Measurements from ENCODE around the gene PRICKLE3. TPM values are rescaled to one million over a fixed set of nuclear protein-coding genes. Genes with fewer than 3 reads are reported as not detected.
"Not testable (repeated sequence)": the region's sequence is repeated elsewhere in the genome, so short reads cannot be mapped to it uniquely, and the experiment has no call there.

Gene PRICKLE3
- polyA plus RNA-seq, 3 donors = 4.4 to 22.3 (median 5.4) TPM

GRCh38 chrX:49175435-49176274 lies 10.5 kb downstream of the PRICKLE3 start:
- Mint-ChIP-seq H3K4me3 (no peak overlapping the region), H3K4me1 (peaks cover 48% of the 10 kb centered on the region), H3K9me3 (peaks cover 0 to 30% (median 15%) of the 10 kb centered on the region in 7 donors), H3K27me3 (ENCODE audit: low read depth in 3 of 3) (peaks cover 0 to 10% (median 0%) of the 10 kb centered on the region in 3 donors), H3K36me3 (peaks cover 42 to 55% of the 10 kb centered on the region in 2 donors), H3K27ac (peak overlapping the region; percentile 43 to 97 (median 92))
- H3K4me3 ChIP-seq (replicated peaks in 1 of 3; ENCODE audit: low read depth in 2 of 3, low read length in 3 of 3) = peak overlapping the region in 1 of 3 experiments; percentile 49
- H3K79me2 ChIP-seq (ENCODE audit: insufficient read depth, low read length) = peaks cover 46% of the 10 kb centered on the region
- H3K4me2 ChIP-seq (replicated peaks; ENCODE audit: extremely low read depth, low read length, poor library complexity, severe bottlenecking) = peak overlapping the region; percentile 45
- 76% methylated on average over 9 of the region's 43 CpGs for WGBS (ENCODE audit: insufficient coverage)
- TF ChIP-seq CTCF (IDR thresholded peaks at IDR 0.05) = no peak
- H3K9ac ChIP-seq (ENCODE audit: insufficient read depth, low read length, poor library complexity, severe bottlenecking) = no peak overlapping the region
- peaks cover 41 to 58% of the 10 kb centered on the region in 2 donors for H3K36me3 ChIP-seq (replicated peaks in 1 of 2; ENCODE audit: control insufficient read depth in 1 of 2, insufficient read depth in 2 of 2, low read length in 2 of 2)
- no peak for DNase-seq
- intact Hi-C loops (cut with micrococcal nuclease) = no loop called here
- H3K4me1 ChIP-seq (ENCODE audit: control insufficient read depth in 1 of 2, insufficient read depth in 2 of 2, low read length in 2 of 2) = peaks cover 51 to 66% of the 10 kb centered on the region in 2 donors
- H3K27ac ChIP-seq (ENCODE audit: low read depth in 1 of 2, low read length in 2 of 2) = peak overlapping the region; percentile 2 to 42
- no peaks in the 10 kb centered on the region for H3K27me3 ChIP-seq (ENCODE audit: control insufficient read depth in 2 of 2, insufficient read depth in 2 of 2, low read length in 2 of 2)
- peaks cover 11% of the 10 kb centered on the region for H4K20me1 ChIP-seq (ENCODE audit: insufficient read depth, low read length)
- no peak overlapping the region for H2AFZ ChIP-seq (ENCODE audit: insufficient read depth, low read depth, low read length, poor library complexity, severe bottlenecking)
- no peaks in the 10 kb centered on the region for H3K9me3 ChIP-seq (replicated peaks in 1 of 2; ENCODE audit: control insufficient read depth in 1 of 2, insufficient read depth in 1 of 2, low read length in 2 of 2)

GRCh38 chrX:49174723-49175122 lies 11.4 kb downstream of the PRICKLE3 start:
- intact Hi-C loops (cut with micrococcal nuclease) = no loop called here
- no peak overlapping the region for H3K27ac ChIP-seq (ENCODE audit: low read depth in 1 of 2, low read length in 2 of 2)
- H4K20me1 ChIP-seq (ENCODE audit: insufficient read depth, low read length) = peaks cover 11% of the 10 kb centered on the region
- DNase-seq = no peak
- Mint-ChIP-seq H3K36me3 (peaks cover 34 to 49% of the 10 kb centered on the region in 2 donors), H3K27me3 (ENCODE audit: low read depth in 3 of 3) (peaks cover 0 to 5% (median 0%) of the 10 kb centered on the region in 3 donors), H3K4me3 (no peak overlapping the region), H3K4me1 (peaks cover 54% of the 10 kb centered on the region), H3K9me3 (peaks cover 0 to 30% (median 17%) of the 10 kb centered on the region in 7 donors), H3K27ac (peak overlapping the region in 5 of 7 donors; percentile 3 to 74 (median 55))
- H3K4me2 ChIP-seq (replicated peaks; ENCODE audit: extremely low read depth, low read length, poor library complexity, severe bottlenecking) = no peak overlapping the region
- H3K27me3 ChIP-seq (ENCODE audit: control insufficient read depth in 2 of 2, insufficient read depth in 2 of 2, low read length in 2 of 2) = no peaks in the 10 kb centered on the region
- no peaks in the 10 kb centered on the region for H3K9me3 ChIP-seq (replicated peaks in 1 of 2; ENCODE audit: control insufficient read depth in 1 of 2, insufficient read depth in 1 of 2, low read length in 2 of 2)
- H3K79me2 ChIP-seq (ENCODE audit: insufficient read depth, low read length) = peaks cover 46% of the 10 kb centered on the region
- no peak overlapping the region for H3K9ac ChIP-seq (ENCODE audit: insufficient read depth, low read length, poor library complexity, severe bottlenecking)
- H3K4me3 ChIP-seq (replicated peaks in 1 of 3; ENCODE audit: low read depth in 2 of 3, low read length in 3 of 3) = no peak overlapping the region
- no peak overlapping the region for H2AFZ ChIP-seq (ENCODE audit: insufficient read depth, low read depth, low read length, poor library complexity, severe bottlenecking)
- H3K4me1 ChIP-seq (ENCODE audit: control insufficient read depth in 1 of 2, insufficient read depth in 2 of 2, low read length in 2 of 2) = peaks cover 58 to 71% of the 10 kb centered on the region in 2 donors
- WGBS (ENCODE audit: insufficient coverage) = no CpG with 5 or more reads among the region's 3 CpGs
- H3K36me3 ChIP-seq (replicated peaks in 1 of 2; ENCODE audit: control insufficient read depth in 1 of 2, insufficient read depth in 2 of 2, low read length in 2 of 2) = peaks cover 35 to 50% of the 10 kb centered on the region in 2 donors
- no peak for TF ChIP-seq CTCF (IDR thresholded peaks at IDR 0.05)

DNA sequence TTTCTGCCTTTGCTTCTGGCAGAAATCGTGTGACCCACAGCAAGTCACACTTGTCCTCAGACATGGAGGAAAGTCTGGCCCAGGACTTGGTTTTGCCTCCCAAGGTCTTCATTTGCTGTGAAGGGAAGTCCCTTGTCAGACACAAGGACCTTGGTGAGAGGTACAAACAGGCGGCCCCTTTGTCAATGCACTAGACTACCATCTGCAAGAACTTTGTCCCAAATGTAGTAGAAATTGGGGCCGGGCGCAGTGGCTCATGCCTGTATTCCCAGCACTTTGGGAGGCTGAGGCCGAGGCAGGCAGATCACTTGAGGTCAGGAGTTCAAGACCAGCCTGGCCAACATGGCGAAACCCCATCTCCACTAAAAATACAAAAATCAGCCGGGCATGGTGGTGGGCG lies 12.6 kb downstream of the PRICKLE3 start:
- peaks cover 11% of the 10 kb centered on the region for H4K20me1 ChIP-seq (ENCODE audit: insufficient read depth, low read length)
- H3K9me3 ChIP-seq (replicated peaks in 1 of 2; ENCODE audit: control insufficient read depth in 1 of 2, insufficient read depth in 1 of 2, low read length in 2 of 2); H2AFZ ChIP-seq (ENCODE audit: insufficient read depth, low read depth, low read length, poor library complexity, severe bottlenecking); intact Hi-C loops (cut with micrococcal nuclease); H3K27me3 Mint-ChIP-seq (ENCODE audit: low read depth in 3 of 3); DNase-seq; H3K27me3 ChIP-seq (ENCODE audit: control insufficient read depth in 2 of 2, insufficient read depth in 2 of 2, low read length in 2 of 2): not testable (repeated sequence)
- peak overlapping the region; percentile 93 for H3K9ac ChIP-seq (ENCODE audit: insufficient read depth, low read length, poor library complexity, severe bottlenecking)
- peaks cover 69 to 82% of the 10 kb centered on the region in 2 donors for H3K4me1 ChIP-seq (ENCODE audit: control insufficient read depth in 1 of 2, insufficient read depth in 2 of 2, low read length in 2 of 2)
- peaks cover 25 to 39% of the 10 kb centered on the region in 2 donors for H3K36me3 Mint-ChIP-seq
- H3K36me3 ChIP-seq (replicated peaks in 1 of 2; ENCODE audit: control insufficient read depth in 1 of 2, insufficient read depth in 2 of 2, low read length in 2 of 2) = peaks cover 24 to 38% of the 10 kb centered on the region in 2 donors
- no CpG with 5 or more reads among the region's 8 CpGs for WGBS (ENCODE audit: insufficient coverage)
- peak overlapping the region; percentile 89 to 98 (median 92) for H3K27ac Mint-ChIP-seq
- H3K4me3 ChIP-seq (replicated peaks in 1 of 3; ENCODE audit: low read depth in 2 of 3, low read length in 3 of 3) = peak overlapping the region in 1 of 3 experiments; percentile 85
- peaks cover 0 to 30% (median 17%) of the 10 kb centered on the region in 7 donors for H3K9me3 Mint-ChIP-seq
- peaks cover 46% of the 10 kb centered on the region for H3K79me2 ChIP-seq (ENCODE audit: insufficient read depth, low read length)
- H3K4me1 Mint-ChIP-seq = peaks cover 64% of the 10 kb centered on the region
- H3K4me2 ChIP-seq (replicated peaks; ENCODE audit: extremely low read depth, low read length, poor library complexity, severe bottlenecking) = peak overlapping the region; percentile 82
- peak overlapping the region in 1 of 2 donors; percentile 86 for H3K4me3 Mint-ChIP-seq
- peak overlapping the region; percentile 17 to 97 for H3K27ac ChIP-seq (ENCODE audit: low read depth in 1 of 2, low read length in 2 of 2)
